ENCODE results near the gene HMGB4. TPM values are rescaled to one million over a fixed set of nuclear protein-coding genes. Genes with fewer than 3 reads are reported as not detected.

The HMGB4 gene
- total and polyA plus RNA-seq, 8 donors = not detected

GRCh38 chr1:33849211-33849610 is 14.7 kb upstream of the HMGB4 start:
- Histone ChIP-seq H3K9me3 (no peaks in the 10 kb centered on the region), H3K27me3 (no peaks in the 10 kb centered on the region), H3K36me3 (no peaks in the 10 kb centered on the region), H3K27ac (no peak overlapping the region), H3K4me1 (no peaks in the 10 kb centered on the region), H3K4me3 (no peak overlapping the region)
- 80 to 100% methylated on average over 1 of the region's 1 CpG for WGBS, 2 donors
- no peak for ATAC-seq
- FAIRE-seq = no peak
- no peak for DNase-seq
- intact Hi-C loops (cut with DNase I) = no loop called here
- TF ChIP-seq, protein P1, sequence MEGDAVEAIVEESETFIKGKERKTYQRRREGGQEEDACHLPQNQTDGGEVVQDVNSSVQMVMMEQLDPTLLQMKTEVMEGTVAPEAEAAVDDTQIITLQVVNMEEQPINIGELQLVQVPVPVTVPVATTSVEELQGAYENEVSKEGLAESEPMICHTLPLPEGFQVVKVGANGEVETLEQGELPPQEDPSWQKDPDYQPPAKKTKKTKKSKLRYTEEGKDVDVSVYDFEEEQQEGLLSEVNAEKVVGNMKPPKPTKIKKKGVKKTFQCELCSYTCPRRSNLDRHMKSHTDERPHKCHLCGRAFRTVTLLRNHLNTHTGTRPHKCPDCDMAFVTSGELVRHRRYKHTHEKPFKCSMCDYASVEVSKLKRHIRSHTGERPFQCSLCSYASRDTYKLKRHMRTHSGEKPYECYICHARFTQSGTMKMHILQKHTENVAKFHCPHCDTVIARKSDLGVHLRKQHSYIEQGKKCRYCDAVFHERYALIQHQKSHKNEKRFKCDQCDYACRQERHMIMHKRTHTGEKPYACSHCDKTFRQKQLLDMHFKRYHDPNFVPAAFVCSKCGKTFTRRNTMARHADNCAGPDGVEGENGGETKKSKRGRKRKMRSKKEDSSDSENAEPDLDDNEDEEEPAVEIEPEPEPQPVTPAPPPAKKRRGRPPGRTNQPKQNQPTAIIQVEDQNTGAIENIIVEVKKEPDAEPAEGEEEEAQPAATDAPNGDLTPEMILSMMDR (IDR thresholded peaks at IDR 0.05) = no peak

DNA sequence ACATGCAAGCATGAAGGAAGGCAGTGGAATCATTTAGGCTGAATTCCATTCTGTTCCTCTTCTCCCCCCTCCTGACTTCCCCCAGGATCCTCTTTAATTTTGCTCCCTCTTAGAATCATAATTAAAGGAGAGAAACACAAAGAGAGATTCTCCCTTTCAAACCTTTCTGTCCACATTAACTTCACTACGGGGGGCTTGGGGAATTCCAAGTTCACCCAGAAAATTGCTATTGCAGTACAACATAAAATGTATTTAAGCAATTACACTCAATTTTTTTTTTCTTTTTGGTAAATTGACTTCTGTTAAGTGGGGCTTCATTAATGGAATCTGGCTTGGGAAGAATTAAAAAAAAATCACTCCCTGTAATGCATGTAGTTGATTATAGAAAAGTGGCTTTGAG is 13.4 kb upstream of the HMGB4 start:
- ATAC-seq (no peak), FAIRE-seq (no peak), DNase-seq (no peak)
- no peaks in the 10 kb centered on the region for H3K4me1 ChIP-seq
- no peaks in the 10 kb centered on the region for H3K9me3 ChIP-seq
- TF ChIP-seq, protein P1 (IDR thresholded peaks at IDR 0.05) = no peak
- no peaks in the 10 kb centered on the region for H3K36me3 ChIP-seq
- WGBS, 2 donors = 75 to 88% methylated on average over 1 of the region's 1 CpG
- no peak overlapping the region for H3K4me3 ChIP-seq
- intact Hi-C loops (cut with DNase I) = no loop called here
- H3K27me3 ChIP-seq = no peaks in the 10 kb centered on the region
- H3K27ac ChIP-seq = no peak overlapping the region

GRCh38 chr1:33852711-33853110 is 11.2 kb upstream of the HMGB4 start:
- TF ChIP-seq, protein P1 (IDR thresholded peaks at IDR 0.05) = no peak
- no peak overlapping the region for H3K27ac ChIP-seq
- FAIRE-seq (no peak), ATAC-seq (no peak), DNase-seq (no peak)
- H3K4me3 ChIP-seq = no peak overlapping the region
- H3K4me1 ChIP-seq = no peaks in the 10 kb centered on the region
- intact Hi-C loops (cut with DNase I) = no loop called here
- no peaks in the 10 kb centered on the region for H3K27me3 ChIP-seq
- no peaks in the 10 kb centered on the region for H3K36me3 ChIP-seq
- H3K9me3 ChIP-seq = no peaks in the 10 kb centered on the region

GRCh38 chr1:33853431-33853830 is 10.4 kb upstream of the HMGB4 start:
- ATAC-seq = no peak
- intact Hi-C loops (cut with DNase I) = no loop called here
- 12 to 19% methylated on average over 1 of the region's 1 CpG for WGBS, 2 donors

GRCh38 chr1:33854091-33854490 is 9.8 kb upstream of the HMGB4 start:
- no peak for DNase-seq
- intact Hi-C loops (cut with DNase I) = no loop called here
- TF ChIP-seq, protein P1 (IDR thresholded peaks at IDR 0.05) = no peak
- no peaks in the 10 kb centered on the region for H3K4me1 ChIP-seq
- no peak overlapping the region for H3K4me3 ChIP-seq
- no peaks in the 10 kb centered on the region for H3K9me3 ChIP-seq
- 69 to 78% methylated on average over 5 of the region's 5 CpGs for WGBS, 2 donors
- no peak for FAIRE-seq
- H3K36me3 ChIP-seq = no peaks in the 10 kb centered on the region
- H3K27me3 ChIP-seq = no peaks in the 10 kb centered on the region
- no peak for ATAC-seq
- no peak overlapping the region for H3K27ac ChIP-seq

More at GRCh38 chr1:33853431-33853830, 10.4 kb upstream of the HMGB4 start:
- Histone ChIP-seq H3K9me3 (no peaks in the 10 kb centered on the region), H3K36me3 (no peaks in the 10 kb centered on the region), H3K27me3 (no peaks in the 10 kb centered on the region), H3K4me3 (no peak overlapping the region), H3K4me1 (no peaks in the 10 kb centered on the region), H3K27ac (no peak overlapping the region)
- TF ChIP-seq, protein P1 (IDR thresholded peaks at IDR 0.05) = no peak
- FAIRE-seq = no peak
- no peak for DNase-seq

Data from pancreas (tissue), 10 donors.